HCT116 (cell line): ENCODE data around the gene PPP2R5C.
A peak's percentile ranks its signal among the peaks of the same experiment; 100 is the strongest.

Source experiments
- CEBPB ChIP-seq: IDR thresholded peaks from 2 replicates; pipeline ENCODE4 v1.6.1; 2012; ENCODE audit warnings: low read depth
- CTCF ChIP-seq, 3 experiments: fragments of 200-600 bp in 1 of 3; sonication (generic) in 1 of 3; IDR thresholded peaks in 2 of 3; conservative IDR thresholded peaks in 1 of 3; 2 replicates each; pipeline ENCODE4 v1.5.1; 2012 to 2017; ENCODE audit warnings: low read depth in 2 of 3, low read length in 2 of 3, antibody characterized with exemption in 1 of 3, borderline replicate concordance in 1 of 3, control low read depth in 1 of 3, mild to moderate bottlenecking in 1 of 3, mixed read lengths in 1 of 3, mixed run types in 1 of 3, moderate library complexity in 1 of 3; ENCODE audit not compliant: insufficient read depth in 1 of 3
- ELF1 ChIP-seq: IDR thresholded peaks from 2 replicates; pipeline ENCODE4 v1.6.1; 2012; ENCODE audit warnings: low read depth, borderline replicate concordance
- POLR2A ChIP-seq: IDR thresholded peaks from 2 replicates; pipeline ENCODE4 v1.7.0; 2011; ENCODE audit warnings: borderline replicate concordance; ENCODE audit not compliant: insufficient read depth, insufficient read length; ENCODE audit errors: extremely low read depth
- POLR2AphosphoS5 ChIP-seq: IDR thresholded peaks from 2 replicates; pipeline ENCODE4 v1.6.1; 2011; ENCODE audit warnings: mild to moderate bottlenecking, low read depth, low read length, moderate library complexity
- SIN3A ChIP-seq: IDR thresholded peaks from 2 replicates; pipeline ENCODE4 v1.6.1; 2012; ENCODE audit warnings: low read depth
- SP1 ChIP-seq: IDR thresholded peaks from 2 replicates; pipeline ENCODE4 v1.6.1; 2012; ENCODE audit warnings: low read depth
- SRF ChIP-seq: IDR thresholded peaks from 2 replicates; pipeline ENCODE4 v1.6.1; 2012; ENCODE audit warnings: low read depth
- TCF7L2 ChIP-seq: IDR thresholded peaks from 2 replicates; pipeline ENCODE4 v1.7.0; 2011; ENCODE audit warnings: borderline replicate concordance, inconsistent platforms; ENCODE audit not compliant: insufficient read depth, insufficient read length; ENCODE audit errors: extremely low read depth
- ZBTB33 ChIP-seq: IDR thresholded peaks from 2 replicates; pipeline ENCODE4 v1.6.1; 2011; ENCODE audit warnings: mild to moderate bottlenecking, low read length, moderate library complexity; ENCODE audit not compliant: insufficient replicate concordance; ENCODE audit errors: extremely low read depth
- ZNF274 ChIP-seq: fragments of 200-500 bp; sonication (Bioruptor generic); IDR thresholded peaks from 2 replicates; pipeline ENCODE4 v1.6.1; 2014; ENCODE audit warnings: mild to moderate bottlenecking, low read depth, low read length, inconsistent platforms

GRCh38 chr14:101809671-101810514 is 48.4 kb downstream of the PPP2R5C start:
- TF ChIP-seq CEBPB (no peak), ZBTB33 (no peak), POLR2A (peak; percentile 52), POLR2AphosphoS5 (peak; percentile 72), CTCF (IDR thresholded peaks at IDR 0.05 in 2 of 3, conservative IDR thresholded peaks at IDR 0.05 in 1 of 3; ENCODE audit: borderline replicate concordance in 1 of 3, insufficient read depth in 1 of 3, low read depth in 2 of 3, low read length in 2 of 3) (no peak), SP1 (peak; percentile 60; the same call in 1 of the 2 replicates), TCF7L2 (peak; percentile 15), ZNF274 (no peak), SRF (no peak), ELF1 (peak; percentile 37; the same call in 1 of the 2 replicates), SIN3A (peak; percentile 52)
